ENCODE measurements around the gene C3orf38.

The C3orf38 gene

DNA sequence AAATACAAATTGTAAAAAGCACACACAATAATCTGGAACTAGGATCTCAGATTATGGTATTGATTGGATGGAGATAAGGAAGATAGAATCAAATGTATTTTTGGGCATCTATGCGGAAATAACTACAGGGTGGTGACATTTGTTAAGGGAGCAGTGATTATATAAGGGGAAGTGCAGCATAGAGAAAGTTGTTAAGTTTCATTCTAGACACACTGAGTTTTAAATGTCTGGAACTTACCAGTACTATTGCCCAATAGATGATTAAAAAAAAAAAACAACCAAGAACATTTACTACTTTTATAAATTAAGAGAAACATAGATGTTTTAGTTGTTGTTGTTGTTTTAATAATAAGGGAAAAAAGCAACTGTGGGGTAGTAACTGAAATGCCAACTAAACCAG, 32.1 kb upstream of the C3orf38 start:
- no peak overlapping the region for H3K4me3 ChIP-seq (ENCODE audit: low read depth, low read length)
- POLR2A ChIA-PET: no interaction called here
- H3K9me3 ChIP-seq (ENCODE audit: control insufficient read depth, insufficient read depth, low read depth, low read length): no peaks in the 10 kb centered on the region
- TF ChIP-seq ZNF677 (tag by site-specific recombination; IDR thresholded peaks at IDR 0.05): no peak
- TF ChIP-seq SP3 (tag by site-specific recombination; IDR thresholded peaks at IDR 0.05): no peak
- TF ChIP-seq SCRT2 (tag by site-specific recombination; IDR thresholded peaks at IDR 0.05): no peak
- TF ChIP-seq ZNF830 (tag by site-specific recombination; IDR thresholded peaks at IDR 0.05; ENCODE audit: low read depth): no peak
- no peak for TF ChIP-seq ZNF426 (tag by site-specific recombination; IDR thresholded peaks at IDR 0.05)
- no peak for TF ChIP-seq BCL11B (tag by site-specific recombination; IDR thresholded peaks at IDR 0.05; ENCODE audit: low read depth)
- no peak for TF ChIP-seq ZNF341 (tag by site-specific recombination; IDR thresholded peaks at IDR 0.05; ENCODE audit: low read depth)
- TF ChIP-seq ZSCAN5A (tag by site-specific recombination; IDR thresholded peaks at IDR 0.05): no peak
- no peak for TF ChIP-seq ZNF404 (tag by site-specific recombination; IDR thresholded peaks at IDR 0.05)
- TF ChIP-seq SP2 (tag by site-specific recombination; IDR thresholded peaks at IDR 0.05): no peak
- TF ChIP-seq ZNF239 (tag by site-specific recombination; IDR thresholded peaks at IDR 0.05): no peak
- TF ChIP-seq ZNF169 (tag by site-specific recombination; IDR thresholded peaks at IDR 0.05): no peak
- TF ChIP-seq HOXA7 (CRISPR knock-in tag; IDR thresholded peaks at IDR 0.05; ENCODE audit: borderline replicate concordance): no peak
- TF ChIP-seq, protein P1, sequence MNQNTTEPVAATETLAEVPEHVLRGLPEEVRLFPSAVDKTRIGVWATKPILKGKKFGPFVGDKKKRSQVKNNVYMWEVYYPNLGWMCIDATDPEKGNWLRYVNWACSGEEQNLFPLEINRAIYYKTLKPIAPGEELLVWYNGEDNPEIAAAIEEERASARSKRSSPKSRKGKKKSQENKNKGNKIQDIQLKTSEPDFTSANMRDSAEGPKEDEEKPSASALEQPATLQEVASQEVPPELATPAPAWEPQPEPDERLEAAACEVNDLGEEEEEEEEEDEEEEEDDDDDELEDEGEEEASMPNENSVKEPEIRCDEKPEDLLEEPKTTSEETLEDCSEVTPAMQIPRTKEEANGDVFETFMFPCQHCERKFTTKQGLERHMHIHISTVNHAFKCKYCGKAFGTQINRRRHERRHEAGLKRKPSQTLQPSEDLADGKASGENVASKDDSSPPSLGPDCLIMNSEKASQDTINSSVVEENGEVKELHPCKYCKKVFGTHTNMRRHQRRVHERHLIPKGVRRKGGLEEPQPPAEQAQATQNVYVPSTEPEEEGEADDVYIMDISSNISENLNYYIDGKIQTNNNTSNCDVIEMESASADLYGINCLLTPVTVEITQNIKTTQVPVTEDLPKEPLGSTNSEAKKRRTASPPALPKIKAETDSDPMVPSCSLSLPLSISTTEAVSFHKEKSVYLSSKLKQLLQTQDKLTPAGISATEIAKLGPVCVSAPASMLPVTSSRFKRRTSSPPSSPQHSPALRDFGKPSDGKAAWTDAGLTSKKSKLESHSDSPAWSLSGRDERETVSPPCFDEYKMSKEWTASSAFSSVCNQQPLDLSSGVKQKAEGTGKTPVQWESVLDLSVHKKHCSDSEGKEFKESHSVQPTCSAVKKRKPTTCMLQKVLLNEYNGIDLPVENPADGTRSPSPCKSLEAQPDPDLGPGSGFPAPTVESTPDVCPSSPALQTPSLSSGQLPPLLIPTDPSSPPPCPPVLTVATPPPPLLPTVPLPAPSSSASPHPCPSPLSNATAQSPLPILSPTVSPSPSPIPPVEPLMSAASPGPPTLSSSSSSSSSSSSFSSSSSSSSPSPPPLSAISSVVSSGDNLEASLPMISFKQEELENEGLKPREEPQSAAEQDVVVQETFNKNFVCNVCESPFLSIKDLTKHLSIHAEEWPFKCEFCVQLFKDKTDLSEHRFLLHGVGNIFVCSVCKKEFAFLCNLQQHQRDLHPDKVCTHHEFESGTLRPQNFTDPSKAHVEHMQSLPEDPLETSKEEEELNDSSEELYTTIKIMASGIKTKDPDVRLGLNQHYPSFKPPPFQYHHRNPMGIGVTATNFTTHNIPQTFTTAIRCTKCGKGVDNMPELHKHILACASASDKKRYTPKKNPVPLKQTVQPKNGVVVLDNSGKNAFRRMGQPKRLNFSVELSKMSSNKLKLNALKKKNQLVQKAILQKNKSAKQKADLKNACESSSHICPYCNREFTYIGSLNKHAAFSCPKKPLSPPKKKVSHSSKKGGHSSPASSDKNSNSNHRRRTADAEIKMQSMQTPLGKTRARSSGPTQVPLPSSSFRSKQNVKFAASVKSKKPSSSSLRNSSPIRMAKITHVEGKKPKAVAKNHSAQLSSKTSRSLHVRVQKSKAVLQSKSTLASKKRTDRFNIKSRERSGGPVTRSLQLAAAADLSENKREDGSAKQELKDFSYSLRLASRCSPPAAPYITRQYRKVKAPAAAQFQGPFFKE (tag by site-specific recombination; IDR thresholded peaks at IDR 0.05; ENCODE audit: borderline replicate concordance): no peak
- no peak for TF ChIP-seq ZNF354C (tag by site-specific recombination; IDR thresholded peaks at IDR 0.05; ENCODE audit: borderline replicate concordance, low read depth)
- TF ChIP-seq ZNF23 (tag by site-specific recombination; IDR thresholded peaks at IDR 0.05; ENCODE audit: borderline replicate concordance): no peak
- no peak for TF ChIP-seq ZNF639 (tag by site-specific recombination; IDR thresholded peaks at IDR 0.05)
- TF ChIP-seq ZNF48 (tag by site-specific recombination; IDR thresholded peaks at IDR 0.05): no peak
- no peak for TF ChIP-seq KLF8 (tag by site-specific recombination; IDR thresholded peaks at IDR 0.05)
- TF ChIP-seq ZNF510 (tag by site-specific recombination; IDR thresholded peaks at IDR 0.05; ENCODE audit: insufficient replicate concordance): no peak
- no peak overlapping the region for H3K27ac ChIP-seq (ENCODE audit: extremely low read depth, low read depth, low read length)
- H3K36me3 ChIP-seq (ENCODE audit: control insufficient read depth in 2 of 2, insufficient read depth in 1 of 2, low read length in 2 of 2): peaks cover 0 to 12% of the 10 kb centered on the region in 2 experiments; a peak in 1 of 3 replicates
- H3K4me1 ChIP-seq (ENCODE audit: control insufficient read depth, insufficient read depth, low read length): no peaks in the 10 kb centered on the region
- CTCF ChIA-PET: interaction anchor here (0.6 kb wide), 1 partner anchor 8 kb away, joined by 4 read pairs; no protein-coding TSS in a partner anchor

Data from HEK293 (cell line).